ENCODE measurements around the gene TTC17.

GRCh38 chr11:43458486-43458885 lies 99.8 kb downstream of the TTC17 start:
- TF ChIP-seq POLR2A (IDR thresholded peaks at IDR 0.05; ENCODE audit: low read depth, low read length): no peak
- no peak for TF ChIP-seq TAF1 (IDR thresholded peaks at IDR 0.05; ENCODE audit: low read depth, low read length)
- TF ChIP-seq SPI1 (IDR thresholded peaks at IDR 0.05; ENCODE audit: low read depth, low read length): no peak

All from GM12891 (cell line).